HG03521 (cell line): Measurements from ENCODE around the gene CNTNAP1.
A peak's percentile ranks its signal among the peaks of the same experiment; 100 is the strongest.

Experiments
- ATAC-seq: cut with Tn5 transposase; IDR thresholded peaks from one replicate; pipeline ENCODE4 v1.9.1; 2021; ENCODE audit warnings: mild to moderate bottlenecking, moderate library complexity; ENCODE audit not compliant: unreplicated experiment

CNTNAP1 gene

GRCh38 chr17:42683407-42684034 is 1.2 kb downstream of the CNTNAP1 start:
- ATAC-seq: no peak

GRCh38 chr17:42684929-42685556 is 2.7 kb downstream of the CNTNAP1 start:
- ATAC-seq: no peak

- ATAC-seq: no peak
Observed at GRCh38 chr17:42685831-42686230, 3.5 kb downstream of the CNTNAP1 start.

GRCh38 chr17:42686520-42687128 is 4.3 kb downstream of the CNTNAP1 start:
- ATAC-seq: no peak

GRCh38 chr17:42687707-42688320 is 5.5 kb downstream of the CNTNAP1 start:
- ATAC-seq: no peak

- no peak for ATAC-seq
Observed at GRCh38 chr17:42690596-42690995, 8.3 kb downstream of the CNTNAP1 start.

GRCh38 chr17:42691021-42691545 is 8.8 kb downstream of the CNTNAP1 start:
- ATAC-seq: no peak

- ATAC-seq: no peak
Observed at GRCh38 chr17:42692489-42692888, 10.2 kb downstream of the CNTNAP1 start.

GRCh38 chr17:42694524-42694923 is 12.2 kb downstream of the CNTNAP1 start:
- no peak for ATAC-seq

- no peak for ATAC-seq
Observed at GRCh38 chr17:42695500-42695899, 13.2 kb downstream of the CNTNAP1 start.

GRCh38 chr17:42697108-42697811 is 14.9 kb downstream of the CNTNAP1 start:
- ATAC-seq: no peak

- ATAC-seq: no peak
Observed at GRCh38 chr17:42698736-42699414, 16.5 kb downstream of the CNTNAP1 start.

GRCh38 chr17:42699415-42699740 is 17.0 kb downstream of the CNTNAP1 start:
- no peak for ATAC-seq

GRCh38 chr17:42700586-42701289 is 18.4 kb downstream of the CNTNAP1 start:
- ATAC-seq: no peak

GRCh38 chr17:42702446-42702845 is 20.1 kb downstream of the CNTNAP1 start:
- ATAC-seq: no peak

GRCh38 chr17:42704490-42704836 is 22.1 kb downstream of the CNTNAP1 start:
- ATAC-seq: peak; percentile 11

GRCh38 chr17:42704837-42705494 is 22.6 kb downstream of the CNTNAP1 start:
- peak; percentile 57 for ATAC-seq

GRCh38 chr17:42706732-42707131 is 24.4 kb downstream of the CNTNAP1 start:
- ATAC-seq: no peak

- no peak for ATAC-seq
Observed at GRCh38 chr17:42708588-42708987, 26.3 kb downstream of the CNTNAP1 start.

- ATAC-seq: no peak
Observed at GRCh38 chr17:42709561-42709960, 27.2 kb downstream of the CNTNAP1 start.
